Body of pancreas (tissue), 4 donors: ENCODE results near the gene SYNE2.
"Not testable (repeated sequence)": the region's sequence is repeated elsewhere in the genome, so short reads cannot be mapped to it uniquely, and the experiment has no call there.

Source experiments
- CTCF ChIP-seq, 7 experiments: fragments of 450-650 bp in 4 of 7; fragments of 200-600 bp in 3 of 7; sonication (generic) in 3 of 7; IDR thresholded peaks; one replicate each; pipeline ENCODE4 v1.5.1; 2016 to 2019; ENCODE audit warnings: antibody characterized with exemption in 7 of 7
- POLR2A ChIP-seq, 3 donors: fragments of 450-650 bp; IDR thresholded peaks; one replicate each; pipeline ENCODE4 v1.6.1; 2016; ENCODE audit warnings: antibody characterized with exemption in 3 of 3, mild to moderate bottlenecking in 2 of 3

DNA sequence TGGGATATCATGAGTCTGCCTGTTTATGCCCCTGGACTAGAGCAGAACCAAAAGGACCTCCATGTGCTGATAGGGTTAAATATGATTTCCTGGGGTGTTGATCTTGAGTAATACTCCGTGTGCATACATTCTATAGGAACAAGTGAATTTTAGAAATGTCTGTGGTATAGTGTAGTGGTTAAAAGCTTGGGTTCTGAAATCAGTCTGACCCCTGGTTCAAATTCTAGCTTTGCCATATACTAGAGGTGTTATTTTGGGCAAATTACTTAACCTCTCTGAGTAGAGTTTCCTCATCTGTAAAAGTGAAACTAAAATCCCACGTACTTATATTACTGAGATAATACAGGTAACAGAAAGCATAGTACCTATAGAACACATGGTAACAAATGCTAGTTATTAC lies 12.0 kb downstream of the SYNE2 start:
- TF ChIP-seq CTCF, POLR2A (IDR thresholded peaks at IDR 0.05): not testable (repeated sequence)
